Measurements from ENCODE around the gene TM4SF4. TPM values are rescaled to one million over a fixed set of nuclear protein-coding genes. Genes with fewer than 3 reads are reported as not detected.
A peak's percentile ranks its signal among the peaks of the same experiment; 100 is the strongest.

Gene TM4SF4
- polyA plus RNA-seq, 3 donors = 0.08 TPM; not detected in 2

- H3K4me3 Mint-ChIP-seq = peak overlapping the region in 1 of 2 donors; percentile 22
- Histone ChIP-seq H3K79me2 (ENCODE audit: insufficient read depth, low read length) (no peaks in the 10 kb centered on the region), H3K9ac (ENCODE audit: insufficient read depth, low read length, poor library complexity, severe bottlenecking) (no peak overlapping the region), H3K4me2 (replicated peaks; ENCODE audit: extremely low read depth, low read length, poor library complexity, severe bottlenecking) (no peak overlapping the region), H3K4me3 (replicated peaks in 1 of 3; ENCODE audit: low read depth in 2 of 3, low read length in 3 of 3) (no peak overlapping the region), H3K27ac (ENCODE audit: low read depth in 1 of 2, low read length in 2 of 2) (no peak overlapping the region), H3K4me1 (ENCODE audit: control insufficient read depth in 1 of 2, insufficient read depth in 2 of 2, low read length in 2 of 2) (no peaks in the 10 kb centered on the region), H2AFZ (ENCODE audit: insufficient read depth, low read depth, low read length, poor library complexity, severe bottlenecking) (no peak overlapping the region), H3K27me3 (ENCODE audit: control insufficient read depth in 2 of 2, insufficient read depth in 2 of 2, low read length in 2 of 2) (peaks cover 2 to 4% of the 10 kb centered on the region in 2 donors), H3K36me3 (replicated peaks in 1 of 2; ENCODE audit: control insufficient read depth in 1 of 2, insufficient read depth in 2 of 2, low read length in 2 of 2) (no peaks in the 10 kb centered on the region), H4K20me1 (ENCODE audit: insufficient read depth, low read length) (no peaks in the 10 kb centered on the region), H3K9me3 (replicated peaks in 1 of 2; ENCODE audit: control insufficient read depth in 1 of 2, insufficient read depth in 1 of 2, low read length in 2 of 2) (no peaks in the 10 kb centered on the region)
- peaks cover 0 to 3% (median 0%) of the 10 kb centered on the region in 7 donors for H3K9me3 Mint-ChIP-seq
- H3K4me1 Mint-ChIP-seq = no peaks in the 10 kb centered on the region
- intact Hi-C loops (cut with micrococcal nuclease) = no loop called here
- peaks cover 2 to 16% (median 11%) of the 10 kb centered on the region in 3 donors for H3K27me3 Mint-ChIP-seq (ENCODE audit: low read depth in 3 of 3)
- WGBS (ENCODE audit: insufficient coverage) = 98% methylated on average over 4 of the region's 11 CpGs
- DNase-seq = no peak
- no peak for TF ChIP-seq CTCF (IDR thresholded peaks at IDR 0.05)
- H3K36me3 Mint-ChIP-seq = no peaks in the 10 kb centered on the region
- no peak overlapping the region for H3K27ac Mint-ChIP-seq
Observed at GRCh38 chr3:149523512-149524299, 49.2 kb downstream of the TM4SF4 start.

GRCh38 chr3:149527531-149528339 is 53.2 kb downstream of the TM4SF4 start:
- no peak overlapping the region for H3K27ac ChIP-seq (ENCODE audit: low read depth in 1 of 2, low read length in 2 of 2)
- H3K4me1 ChIP-seq (ENCODE audit: control insufficient read depth in 1 of 2, insufficient read depth in 2 of 2, low read length in 2 of 2) = peaks cover 1 to 3% of the 10 kb centered on the region in 2 donors
- TF ChIP-seq CTCF (IDR thresholded peaks at IDR 0.05) = no peak
- no peak overlapping the region for H2AFZ ChIP-seq (ENCODE audit: insufficient read depth, low read depth, low read length, poor library complexity, severe bottlenecking)
- H3K36me3 ChIP-seq (replicated peaks in 1 of 2; ENCODE audit: control insufficient read depth in 1 of 2, insufficient read depth in 2 of 2, low read length in 2 of 2) = no peaks in the 10 kb centered on the region
- DNase-seq = no peak
- no peaks in the 10 kb centered on the region for H3K9me3 ChIP-seq (replicated peaks in 1 of 2; ENCODE audit: control insufficient read depth in 1 of 2, insufficient read depth in 1 of 2, low read length in 2 of 2)
- H4K20me1 ChIP-seq (ENCODE audit: insufficient read depth, low read length) = no peaks in the 10 kb centered on the region
- intact Hi-C loops (cut with micrococcal nuclease) = no loop called here
- WGBS (ENCODE audit: insufficient coverage) = 70% methylated on average over 3 of the region's 5 CpGs
- H3K79me2 ChIP-seq (ENCODE audit: insufficient read depth, low read length) = no peaks in the 10 kb centered on the region
- H3K9me3 Mint-ChIP-seq = peaks cover 0 to 3% (median 0%) of the 10 kb centered on the region in 7 donors
- H3K27me3 Mint-ChIP-seq (ENCODE audit: low read depth in 3 of 3) = peaks cover under 1 to 19% (median 14%) of the 10 kb centered on the region in 3 donors
- H3K36me3 Mint-ChIP-seq = no peaks in the 10 kb centered on the region
- no peak overlapping the region for H3K4me3 ChIP-seq (replicated peaks in 1 of 3; ENCODE audit: low read depth in 2 of 3, low read length in 3 of 3)
- H3K4me1 Mint-ChIP-seq = peaks cover 8% of the 10 kb centered on the region
- no peak overlapping the region for H3K9ac ChIP-seq (ENCODE audit: insufficient read depth, low read length, poor library complexity, severe bottlenecking)
- H3K4me2 ChIP-seq (replicated peaks; ENCODE audit: extremely low read depth, low read length, poor library complexity, severe bottlenecking) = no peak overlapping the region
- no peak overlapping the region for H3K4me3 Mint-ChIP-seq
- peaks cover 2 to 4% of the 10 kb centered on the region in 2 donors for H3K27me3 ChIP-seq (ENCODE audit: control insufficient read depth in 2 of 2, insufficient read depth in 2 of 2, low read length in 2 of 2)
- H3K27ac Mint-ChIP-seq = no peak overlapping the region
